Body of pancreas (tissue), 4 donors: ENCODE results near the gene ADH1C. TPM values are rescaled to one million over a fixed set of nuclear protein-coding genes. Genes with fewer than 3 reads are reported as not detected.
"Not testable (repeated sequence)": the region's sequence is repeated elsewhere in the genome, so short reads cannot be mapped to it uniquely, and the experiment has no call there.

Experiments used
- ATAC-seq: fragments of 150-250 bp; one replicate; pipeline ENCODE4 v1.9.1; 2016
- DNase-seq, 4 donors: peaks; one replicate each; pipeline ENCODE4 v3.0.0-alpha.2; 2019
- H3K27ac ChIP-seq, 4 donors: fragments of 200-600 bp; sonication (generic); 1 replicate in 3 of 4; 2 replicates in 1 of 4; pipeline versions ENCODE4 v1.5.1 to v1.6.1; 2016 to 2019; ENCODE audit warnings: mild to moderate bottlenecking in 1 of 4, mixed read lengths in 1 of 4, moderate library complexity in 1 of 4
- H3K27me3 ChIP-seq, 2 donors: fragments of 200-600 bp; sonication (generic); one replicate each; pipeline ENCODE4 v1.6.0; 2016; ENCODE audit warnings: mild to moderate bottlenecking in 1 of 2
- H3K36me3 ChIP-seq, 2 donors: fragments of 200-600 bp; sonication (generic); replicated peaks in 1 of 2; 2 replicates each; pipeline ENCODE4 v1.5.1; 2016; ENCODE audit warnings: low read depth in 2 of 2; ENCODE audit not compliant: insufficient read depth in 1 of 2
- H3K4me1 ChIP-seq: fragments of 200-600 bp; sonication (generic); one replicate; pipeline ENCODE4 v1.6.0; 2016
- H3K4me3 ChIP-seq, 2 donors: fragments of 200-600 bp; sonication (generic); 1 replicate in 1 of 2; 2 replicates in 1 of 2; pipeline ENCODE4 v1.5.1; 2016 to 2019
- H3K9me3 ChIP-seq, 3 donors: fragments of 200-600 bp; sonication (generic); 1 replicate in 2 of 3; 2 replicates in 1 of 3; pipeline ENCODE4 v1.5.1; 2016
- CTCF ChIP-seq, 7 experiments: fragments of 450-650 bp in 4 of 7; fragments of 200-600 bp in 3 of 7; sonication (generic) in 3 of 7; IDR thresholded peaks; one replicate each; pipeline ENCODE4 v1.5.1; 2016 to 2019; ENCODE audit warnings: antibody characterized with exemption in 7 of 7
- POLR2A ChIP-seq, 3 donors: fragments of 450-650 bp; IDR thresholded peaks; one replicate each; pipeline ENCODE4 v1.6.1; 2016; ENCODE audit warnings: antibody characterized with exemption in 3 of 3, mild to moderate bottlenecking in 2 of 3
- WGBS, 2 donors: methylation state at CpG; one replicate each; pipeline ENCODE4 v1.1.5; 2017; 5-methylcytosine and 5-hydroxymethylcytosine counted together
- intact Hi-C: fragments of 100-400 bp; cut with DNase I; formaldehyde crosslinking; loops from one replicate; pipeline ENCODE4 v1.15.1; 2023
- total RNA-seq, 2 donors: library from RNA; depleted of rRNA; stranded (reverse); fragments of >200 nt; gene quantifications; one replicate each; pipeline ENCODE4 v1.1.0, GENCODE V29; 2016

The ADH1C gene
- total RNA-seq, 2 donors from 2014 or later, result 10.9 to 38.9 TPM

GRCh38 chr4:99321241-99322191 lies 31.0 kb downstream of the ADH1C start, which contains the start of gene ADH1B:
Gene ADH1B, minus strand, starts transcription at chr4:99321401. Its CDS starts 70 bp downstream, at chr4:99321331.
- TF ChIP-seq POLR2A (IDR thresholded peaks at IDR 0.05) (peak in 1 of 3 donors; percentile 17), CTCF (IDR thresholded peaks at IDR 0.05) (no peak)
- no peaks in the 10 kb centered on the region for H3K9me3 ChIP-seq
- ATAC-seq, result no peak
- 31 to 36% methylated on average over 8 of the region's 8 CpGs for WGBS, 2 donors
- no peak within 1 kb of the TSS for H3K27ac ChIP-seq
- no peaks in the 10 kb centered on the region for H3K36me3 ChIP-seq
- no peaks in the 10 kb centered on the region for H3K27me3 ChIP-seq
- intact Hi-C loops, result no loop called here
- DNase-seq, result peak in 2 of 4 donors; percentile 11 to 15
- peaks cover 35% of the 10 kb centered on the region for H3K4me1 ChIP-seq
- H3K4me3 ChIP-seq, result no peak within 1 kb of the TSS

- ATAC-seq, H3K9me3 ChIP-seq, intact Hi-C loops, H3K36me3 ChIP-seq, H3K27ac ChIP-seq, H3K4me3 ChIP-seq, H3K27me3 ChIP-seq, DNase-seq: not testable (repeated sequence)
- WGBS, 2 donors, result 88 to 92% methylated on average over 8 of the region's 8 CpGs
- H3K4me1 ChIP-seq, result peaks cover 15% of the 10 kb centered on the region
These were observed 34.7 kb downstream of the ADH1C start for GRCh38 chr4:99317811-99318210.

- H3K36me3 ChIP-seq, result no peaks in the 10 kb centered on the region
- intact Hi-C loops, result no loop called here
- WGBS, 2 donors, result 85 to 90% methylated on average over 3 of the region's 3 CpGs
- no peak overlapping the region for H3K4me3 ChIP-seq
- DNase-seq, result no peak
- no peaks in the 10 kb centered on the region for H3K9me3 ChIP-seq
- TF ChIP-seq POLR2A (IDR thresholded peaks at IDR 0.05) (no peak), CTCF (IDR thresholded peaks at IDR 0.05) (no peak)
- H3K27me3 ChIP-seq, result no peaks in the 10 kb centered on the region
- ATAC-seq, result no peak
- peaks cover 14% of the 10 kb centered on the region for H3K4me1 ChIP-seq
- no peak overlapping the region for H3K27ac ChIP-seq
These were observed 35.2 kb downstream of the ADH1C start for GRCh38 chr4:99317354-99317753.

GRCh38 chr4:99315839-99316238 lies 36.7 kb downstream of the ADH1C start:
- ATAC-seq, result no peak
- Histone ChIP-seq H3K27me3 (no peaks in the 10 kb centered on the region), H3K4me3 (no peak overlapping the region), H3K4me1 (no peaks in the 10 kb centered on the region), H3K9me3 (no peaks in the 10 kb centered on the region), H3K36me3 (no peaks in the 10 kb centered on the region), H3K27ac (no peak overlapping the region)
- intact Hi-C loops, result no loop called here
- TF ChIP-seq CTCF (IDR thresholded peaks at IDR 0.05), result no peak
- TF ChIP-seq POLR2A (IDR thresholded peaks at IDR 0.05), result no peak
- no peak for DNase-seq
- WGBS, 2 donors, result 79 to 83% methylated on average over 6 of the region's 6 CpGs

GRCh38 chr4:99314211-99314610 lies 38.3 kb downstream of the ADH1C start:
- ATAC-seq (no peak), DNase-seq (no peak)
- Histone ChIP-seq H3K27ac (no peak overlapping the region), H3K27me3 (no peaks in the 10 kb centered on the region), H3K9me3 (no peaks in the 10 kb centered on the region), H3K4me1 (no peaks in the 10 kb centered on the region), H3K36me3 (no peaks in the 10 kb centered on the region), H3K4me3 (no peak overlapping the region)
- TF ChIP-seq CTCF (IDR thresholded peaks at IDR 0.05), result no peak
- TF ChIP-seq POLR2A (IDR thresholded peaks at IDR 0.05), result no peak
- intact Hi-C loops, result no loop called here
- WGBS, 2 donors, result 68 to 79% methylated on average over 1 of the region's 1 CpG
